ENCODE measurements around the gene CRYL1.

DNA sequence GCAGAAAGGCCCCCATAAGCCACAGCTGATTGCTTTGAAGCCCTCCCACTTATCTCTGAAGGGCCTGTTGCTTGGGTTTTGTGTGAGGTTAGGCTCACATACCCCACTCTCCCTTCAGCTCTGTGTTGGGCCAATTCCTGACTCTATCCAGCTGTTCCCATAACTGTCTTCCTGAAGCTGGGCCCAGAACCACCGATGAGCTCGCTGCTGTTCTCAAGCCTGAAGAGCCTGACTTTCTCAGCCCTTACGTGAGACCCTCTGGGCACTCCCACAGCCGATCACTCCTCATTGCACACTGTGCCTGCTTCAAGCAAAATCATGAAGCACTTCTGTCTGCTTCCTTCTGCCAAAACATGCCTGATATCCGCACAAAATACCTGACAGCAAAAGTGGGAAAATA, 124.1 kb downstream of the CRYL1 start:
- no peak for TF ChIP-seq KDM1A (IDR thresholded peaks at IDR 0.05; ENCODE audit: low read depth)
- TF ChIP-seq, protein P1, sequence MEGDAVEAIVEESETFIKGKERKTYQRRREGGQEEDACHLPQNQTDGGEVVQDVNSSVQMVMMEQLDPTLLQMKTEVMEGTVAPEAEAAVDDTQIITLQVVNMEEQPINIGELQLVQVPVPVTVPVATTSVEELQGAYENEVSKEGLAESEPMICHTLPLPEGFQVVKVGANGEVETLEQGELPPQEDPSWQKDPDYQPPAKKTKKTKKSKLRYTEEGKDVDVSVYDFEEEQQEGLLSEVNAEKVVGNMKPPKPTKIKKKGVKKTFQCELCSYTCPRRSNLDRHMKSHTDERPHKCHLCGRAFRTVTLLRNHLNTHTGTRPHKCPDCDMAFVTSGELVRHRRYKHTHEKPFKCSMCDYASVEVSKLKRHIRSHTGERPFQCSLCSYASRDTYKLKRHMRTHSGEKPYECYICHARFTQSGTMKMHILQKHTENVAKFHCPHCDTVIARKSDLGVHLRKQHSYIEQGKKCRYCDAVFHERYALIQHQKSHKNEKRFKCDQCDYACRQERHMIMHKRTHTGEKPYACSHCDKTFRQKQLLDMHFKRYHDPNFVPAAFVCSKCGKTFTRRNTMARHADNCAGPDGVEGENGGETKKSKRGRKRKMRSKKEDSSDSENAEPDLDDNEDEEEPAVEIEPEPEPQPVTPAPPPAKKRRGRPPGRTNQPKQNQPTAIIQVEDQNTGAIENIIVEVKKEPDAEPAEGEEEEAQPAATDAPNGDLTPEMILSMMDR (IDR thresholded peaks at IDR 0.05) = no peak
- no peak for TF ChIP-seq RAD21 (conservative IDR thresholded peaks at IDR 0.05 in 1 of 2, IDR thresholded peaks at IDR 0.05 in 1 of 2)
- TF ChIP-seq, protein P2, sequence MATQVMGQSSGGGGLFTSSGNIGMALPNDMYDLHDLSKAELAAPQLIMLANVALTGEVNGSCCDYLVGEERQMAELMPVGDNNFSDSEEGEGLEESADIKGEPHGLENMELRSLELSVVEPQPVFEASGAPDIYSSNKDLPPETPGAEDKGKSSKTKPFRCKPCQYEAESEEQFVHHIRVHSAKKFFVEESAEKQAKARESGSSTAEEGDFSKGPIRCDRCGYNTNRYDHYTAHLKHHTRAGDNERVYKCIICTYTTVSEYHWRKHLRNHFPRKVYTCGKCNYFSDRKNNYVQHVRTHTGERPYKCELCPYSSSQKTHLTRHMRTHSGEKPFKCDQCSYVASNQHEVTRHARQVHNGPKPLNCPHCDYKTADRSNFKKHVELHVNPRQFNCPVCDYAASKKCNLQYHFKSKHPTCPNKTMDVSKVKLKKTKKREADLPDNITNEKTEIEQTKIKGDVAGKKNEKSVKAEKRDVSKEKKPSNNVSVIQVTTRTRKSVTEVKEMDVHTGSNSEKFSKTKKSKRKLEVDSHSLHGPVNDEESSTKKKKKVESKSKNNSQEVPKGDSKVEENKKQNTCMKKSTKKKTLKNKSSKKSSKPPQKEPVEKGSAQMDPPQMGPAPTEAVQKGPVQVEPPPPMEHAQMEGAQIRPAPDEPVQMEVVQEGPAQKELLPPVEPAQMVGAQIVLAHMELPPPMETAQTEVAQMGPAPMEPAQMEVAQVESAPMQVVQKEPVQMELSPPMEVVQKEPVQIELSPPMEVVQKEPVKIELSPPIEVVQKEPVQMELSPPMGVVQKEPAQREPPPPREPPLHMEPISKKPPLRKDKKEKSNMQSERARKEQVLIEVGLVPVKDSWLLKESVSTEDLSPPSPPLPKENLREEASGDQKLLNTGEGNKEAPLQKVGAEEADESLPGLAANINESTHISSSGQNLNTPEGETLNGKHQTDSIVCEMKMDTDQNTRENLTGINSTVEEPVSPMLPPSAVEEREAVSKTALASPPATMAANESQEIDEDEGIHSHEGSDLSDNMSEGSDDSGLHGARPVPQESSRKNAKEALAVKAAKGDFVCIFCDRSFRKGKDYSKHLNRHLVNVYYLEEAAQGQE (IDR thresholded peaks at IDR 0.05) = no peak
- TF ChIP-seq CBX2 (IDR thresholded peaks at IDR 0.05; ENCODE audit: borderline replicate concordance, low read depth) = no peak
- no peak for TF ChIP-seq POLR2A (IDR thresholded peaks at IDR 0.05; ENCODE audit: low read length)
- no peak for TF ChIP-seq SREBF2 (IDR thresholded peaks at IDR 0.05)
